Ishikawa (cell line): ENCODE measurements around the gene IBA57.
A peak's percentile ranks its signal among the peaks of the same experiment; 100 is the strongest.

ENCODE experiments used
- CEBPB ChIP-seq: IDR thresholded peaks from 2 replicates; pipeline ENCODE4 v1.6.1; 2012
- CREB1 ChIP-seq: IDR thresholded peaks from 2 replicates; pipeline ENCODE4 v1.6.1; 2012; ENCODE audit warnings: low read depth
- EGR1 ChIP-seq: IDR thresholded peaks from 2 replicates; pipeline ENCODE4 v1.6.1; 2012
- EP300 ChIP-seq: IDR thresholded peaks from 2 replicates; pipeline ENCODE4 v1.6.1; 2012; ENCODE audit warnings: borderline replicate concordance
- FOXM1 ChIP-seq: IDR thresholded peaks from 2 replicates; pipeline ENCODE4 v1.6.1; 2012; ENCODE audit warnings: low read depth, borderline replicate concordance
- NFIC ChIP-seq: IDR thresholded peaks from 2 replicates; pipeline ENCODE4 v1.6.1; 2012
- RAD21 ChIP-seq: IDR thresholded peaks from 2 replicates; pipeline ENCODE4 v1.6.1; 2012; ENCODE audit warnings: low read depth
- TAF1 ChIP-seq: IDR thresholded peaks from 2 replicates; pipeline ENCODE4 v1.6.1; 2012; ENCODE audit warnings: low read depth, mild to moderate bottlenecking
- TCF12 ChIP-seq: IDR thresholded peaks from 2 replicates; pipeline ENCODE4 v1.6.1; 2012; ENCODE audit warnings: low read depth
- TEAD4 ChIP-seq: IDR thresholded peaks from 2 replicates; pipeline ENCODE4 v1.6.1; 2012
- YY1 ChIP-seq: IDR thresholded peaks from 2 replicates; pipeline ENCODE4 v1.6.1; 2012; ENCODE audit warnings: low read depth
- ZBTB7A ChIP-seq: IDR thresholded peaks from 2 replicates; pipeline ENCODE4 v1.6.1; 2012; ENCODE audit warnings: low read depth
- TF ChIP-seq, protein P1 (sequence below): IDR thresholded peaks from 2 replicates; pipeline ENCODE4 v1.6.1; 2012
- TF ChIP-seq, protein P2 (sequence below): IDR thresholded peaks from 2 replicates; pipeline ENCODE4 v1.6.1; 2012; ENCODE audit warnings: low read depth, mild to moderate bottlenecking
- TF ChIP-seq, protein P3 (sequence below): IDR thresholded peaks from 2 replicates; pipeline ENCODE4 v1.6.1; 2012

The IBA57 gene

DNA sequence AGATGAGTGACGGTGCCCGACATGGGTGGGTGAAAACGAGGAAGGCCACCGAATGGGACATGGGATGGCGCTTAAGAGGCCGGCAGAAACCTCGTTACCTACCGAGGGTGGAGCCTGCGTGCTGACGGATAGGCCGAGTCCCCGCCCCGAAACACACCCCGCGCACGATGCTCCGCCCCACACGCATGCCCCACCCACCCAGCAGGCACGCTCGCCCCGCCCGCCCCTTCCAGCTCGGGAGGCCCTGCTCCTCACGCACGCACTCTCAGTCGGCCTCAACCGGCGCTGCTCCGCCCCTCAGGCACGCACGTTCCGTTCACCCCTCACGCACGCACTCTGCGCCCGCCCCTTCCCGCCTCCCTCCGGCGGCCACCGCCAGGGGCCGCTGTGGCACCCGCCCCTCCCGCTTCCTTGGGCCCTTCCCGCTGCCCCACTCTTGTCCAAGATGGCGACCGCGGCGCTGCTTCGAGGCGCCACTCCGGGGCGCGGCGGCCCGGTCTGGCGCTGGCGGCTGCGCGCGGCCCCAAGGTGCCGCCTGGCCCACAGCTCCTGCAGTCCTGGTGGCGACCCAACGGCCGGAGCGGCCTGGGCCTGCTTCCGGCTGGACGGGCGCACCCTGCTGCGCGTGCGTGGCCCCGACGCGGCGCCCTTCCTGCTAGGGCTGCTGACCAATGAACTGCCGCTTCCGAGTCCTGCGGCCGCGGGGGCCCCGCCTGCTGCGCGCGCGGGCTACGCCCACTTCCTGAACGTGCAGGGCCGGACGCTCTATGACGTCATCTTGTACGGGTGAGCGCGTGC is at the start of gene IBA57:
Gene IBA57, plus strand, starts transcription at position 433 of the 798 bp plus-strand sequence. Its CDS starts 13 bp downstream, at position 446.
- no peak for TF ChIP-seq TCF12
- TF ChIP-seq EP300 = no peak
- TF ChIP-seq CEBPB = no peak
- no peak for TF ChIP-seq NFIC
- TF ChIP-seq, protein P1, sequence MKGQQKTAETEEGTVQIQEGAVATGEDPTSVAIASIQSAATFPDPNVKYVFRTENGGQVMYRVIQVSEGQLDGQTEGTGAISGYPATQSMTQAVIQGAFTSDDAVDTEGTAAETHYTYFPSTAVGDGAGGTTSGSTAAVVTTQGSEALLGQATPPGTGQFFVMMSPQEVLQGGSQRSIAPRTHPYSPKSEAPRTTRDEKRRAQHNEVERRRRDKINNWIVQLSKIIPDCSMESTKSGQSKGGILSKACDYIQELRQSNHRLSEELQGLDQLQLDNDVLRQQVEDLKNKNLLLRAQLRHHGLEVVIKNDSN = 0 out of 2 replicates have a peak, but pooled peaks have one; percentile 9
- TF ChIP-seq CREB1 = peak; percentile 91
- TF ChIP-seq ZBTB7A = no peak
- TF ChIP-seq TAF1 = peak; percentile 42; the same call in 1 of the 2 replicates
- TF ChIP-seq YY1 = peak; percentile 93
- peak; percentile 33; the same call in 1 of the 2 replicates for TF ChIP-seq RAD21
- TF ChIP-seq FOXM1 = no peak
- TF ChIP-seq EGR1 = 0 out of 2 replicates have a peak, but pooled peaks have one; percentile 60
- TF ChIP-seq, protein P2, sequence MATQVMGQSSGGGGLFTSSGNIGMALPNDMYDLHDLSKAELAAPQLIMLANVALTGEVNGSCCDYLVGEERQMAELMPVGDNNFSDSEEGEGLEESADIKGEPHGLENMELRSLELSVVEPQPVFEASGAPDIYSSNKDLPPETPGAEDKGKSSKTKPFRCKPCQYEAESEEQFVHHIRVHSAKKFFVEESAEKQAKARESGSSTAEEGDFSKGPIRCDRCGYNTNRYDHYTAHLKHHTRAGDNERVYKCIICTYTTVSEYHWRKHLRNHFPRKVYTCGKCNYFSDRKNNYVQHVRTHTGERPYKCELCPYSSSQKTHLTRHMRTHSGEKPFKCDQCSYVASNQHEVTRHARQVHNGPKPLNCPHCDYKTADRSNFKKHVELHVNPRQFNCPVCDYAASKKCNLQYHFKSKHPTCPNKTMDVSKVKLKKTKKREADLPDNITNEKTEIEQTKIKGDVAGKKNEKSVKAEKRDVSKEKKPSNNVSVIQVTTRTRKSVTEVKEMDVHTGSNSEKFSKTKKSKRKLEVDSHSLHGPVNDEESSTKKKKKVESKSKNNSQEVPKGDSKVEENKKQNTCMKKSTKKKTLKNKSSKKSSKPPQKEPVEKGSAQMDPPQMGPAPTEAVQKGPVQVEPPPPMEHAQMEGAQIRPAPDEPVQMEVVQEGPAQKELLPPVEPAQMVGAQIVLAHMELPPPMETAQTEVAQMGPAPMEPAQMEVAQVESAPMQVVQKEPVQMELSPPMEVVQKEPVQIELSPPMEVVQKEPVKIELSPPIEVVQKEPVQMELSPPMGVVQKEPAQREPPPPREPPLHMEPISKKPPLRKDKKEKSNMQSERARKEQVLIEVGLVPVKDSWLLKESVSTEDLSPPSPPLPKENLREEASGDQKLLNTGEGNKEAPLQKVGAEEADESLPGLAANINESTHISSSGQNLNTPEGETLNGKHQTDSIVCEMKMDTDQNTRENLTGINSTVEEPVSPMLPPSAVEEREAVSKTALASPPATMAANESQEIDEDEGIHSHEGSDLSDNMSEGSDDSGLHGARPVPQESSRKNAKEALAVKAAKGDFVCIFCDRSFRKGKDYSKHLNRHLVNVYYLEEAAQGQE = no peak
- TF ChIP-seq, protein P3, sequence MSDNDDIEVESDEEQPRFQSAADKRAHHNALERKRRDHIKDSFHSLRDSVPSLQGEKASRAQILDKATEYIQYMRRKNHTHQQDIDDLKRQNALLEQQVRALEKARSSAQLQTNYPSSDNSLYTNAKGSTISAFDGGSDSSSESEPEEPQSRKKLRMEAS = peak; percentile 40
- TF ChIP-seq TEAD4 = no peak

DNA sequence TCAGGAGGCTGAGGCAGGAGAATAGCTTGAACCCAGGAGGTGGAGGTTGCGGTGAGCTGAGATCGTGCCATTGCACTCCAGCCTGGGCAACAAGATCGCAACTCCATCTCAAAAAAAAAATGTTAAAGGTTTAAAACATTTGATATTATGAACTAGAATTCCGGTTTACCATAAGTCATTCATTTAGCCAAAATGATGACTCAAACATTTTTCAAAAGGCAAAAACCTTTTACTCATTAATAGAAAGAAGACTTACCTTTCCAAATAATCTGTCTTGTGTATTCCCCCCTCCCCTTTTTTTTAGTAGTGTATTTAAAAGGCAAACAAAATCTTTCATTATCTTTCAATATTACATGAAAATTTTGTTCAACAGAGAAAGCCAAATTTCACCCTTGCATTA is 48.3 kb upstream of the IBA57 start:
- TF ChIP-seq YY1 (no peak), NFIC (no peak), EP300 (no peak), RAD21 (no peak), CREB1 (no peak), ZBTB7A (no peak), EGR1 (no peak), TCF12 (no peak), TEAD4 (no peak), FOXM1 (no peak)
- TF ChIP-seq, protein P1 = no peak
- TF ChIP-seq, protein P3 = no peak

DNA sequence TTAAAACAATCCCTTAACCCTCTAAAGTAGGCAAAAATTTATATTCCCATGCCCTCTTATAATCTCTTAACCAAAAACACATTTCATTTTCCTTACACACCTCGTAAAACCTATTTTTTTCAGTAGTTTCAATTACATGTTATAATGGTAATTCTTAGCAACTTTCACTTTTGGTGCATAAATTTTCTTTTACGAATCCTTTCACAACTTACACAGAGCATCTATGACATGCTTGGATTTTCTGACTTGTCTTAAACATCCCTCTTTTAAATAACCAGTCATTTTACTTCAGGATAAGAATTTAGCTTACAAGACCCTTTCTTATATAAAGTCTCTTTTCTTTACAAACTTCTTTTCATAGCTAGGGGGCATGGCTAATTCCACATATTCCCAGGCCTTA is 47.6 kb upstream of the IBA57 start:
- TF ChIP-seq RAD21 (no peak), TAF1 (no peak), CEBPB (no peak), EP300 (no peak), EGR1 (no peak)
- TF ChIP-seq, protein P3 = no peak
- TF ChIP-seq, protein P1 = 0 out of 2 replicates have a peak, but pooled peaks have one; percentile 26

DNA sequence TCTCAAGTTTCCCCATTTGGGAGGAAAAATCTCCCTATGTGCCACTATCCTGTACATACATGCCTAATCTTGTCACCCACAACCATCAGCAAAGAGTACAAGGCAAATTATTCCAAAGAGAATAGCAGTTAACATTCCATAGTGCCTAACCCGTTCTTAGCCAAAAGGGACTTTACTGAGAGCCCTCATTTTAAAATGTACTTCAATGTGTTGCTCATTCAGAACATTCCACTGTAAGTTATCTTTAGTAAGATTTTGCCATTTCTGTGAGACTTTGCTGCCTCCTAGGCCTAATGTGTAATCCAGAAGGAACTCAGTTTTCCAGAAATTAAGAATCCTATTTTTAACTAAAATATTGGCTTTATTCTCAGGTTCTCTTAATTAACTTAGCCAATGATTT is 45.3 kb upstream of the IBA57 start:
- TF ChIP-seq TEAD4 (no peak), YY1 (no peak), RAD21 (no peak), FOXM1 (no peak), EP300 (no peak), CEBPB (no peak), CREB1 (no peak), NFIC (no peak), TCF12 (no peak), TAF1 (no peak)
- TF ChIP-seq, protein P1 = no peak

DNA sequence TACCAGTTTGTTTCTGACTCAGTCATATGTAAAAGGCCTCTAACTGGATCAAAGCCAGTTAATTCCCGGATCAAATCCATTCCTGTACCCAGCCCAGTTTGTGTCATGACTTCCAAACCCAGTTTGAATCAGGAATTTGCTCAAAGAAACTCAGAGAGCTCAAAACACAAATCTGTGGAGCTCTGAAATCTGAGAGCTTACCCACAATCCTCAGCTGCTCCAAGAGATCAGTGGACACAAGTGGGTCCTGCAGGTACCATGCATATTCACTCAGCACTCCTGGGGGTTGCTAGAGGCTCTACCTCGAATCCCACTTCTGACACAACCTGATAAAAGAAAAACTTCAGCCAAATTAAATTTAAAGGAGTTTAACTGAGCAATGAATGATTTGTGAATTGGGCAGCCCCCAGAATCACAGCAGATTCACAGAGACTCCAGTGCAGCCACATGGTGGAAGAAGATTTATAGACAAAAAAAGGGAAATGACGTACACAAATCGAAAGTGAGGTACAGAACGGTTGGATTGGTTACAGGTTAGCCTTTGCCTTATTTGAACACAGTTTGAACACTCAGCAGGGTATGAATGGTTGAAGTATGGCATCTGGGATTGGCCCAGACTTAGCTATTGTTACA is 44.6 kb upstream of the IBA57 start:
- TF ChIP-seq YY1 = no peak
- no peak for TF ChIP-seq TAF1
- TF ChIP-seq NFIC = no peak
- TF ChIP-seq, protein P3 = no peak
- no peak for TF ChIP-seq EGR1
- no peak for TF ChIP-seq TCF12
- no peak for TF ChIP-seq CREB1
- TF ChIP-seq FOXM1 = no peak
- no peak for TF ChIP-seq RAD21
- no peak for TF ChIP-seq CEBPB
- no peak for TF ChIP-seq TEAD4
